ENCODE measurements around the gene CCDC12.

The CCDC12 gene

DNA sequence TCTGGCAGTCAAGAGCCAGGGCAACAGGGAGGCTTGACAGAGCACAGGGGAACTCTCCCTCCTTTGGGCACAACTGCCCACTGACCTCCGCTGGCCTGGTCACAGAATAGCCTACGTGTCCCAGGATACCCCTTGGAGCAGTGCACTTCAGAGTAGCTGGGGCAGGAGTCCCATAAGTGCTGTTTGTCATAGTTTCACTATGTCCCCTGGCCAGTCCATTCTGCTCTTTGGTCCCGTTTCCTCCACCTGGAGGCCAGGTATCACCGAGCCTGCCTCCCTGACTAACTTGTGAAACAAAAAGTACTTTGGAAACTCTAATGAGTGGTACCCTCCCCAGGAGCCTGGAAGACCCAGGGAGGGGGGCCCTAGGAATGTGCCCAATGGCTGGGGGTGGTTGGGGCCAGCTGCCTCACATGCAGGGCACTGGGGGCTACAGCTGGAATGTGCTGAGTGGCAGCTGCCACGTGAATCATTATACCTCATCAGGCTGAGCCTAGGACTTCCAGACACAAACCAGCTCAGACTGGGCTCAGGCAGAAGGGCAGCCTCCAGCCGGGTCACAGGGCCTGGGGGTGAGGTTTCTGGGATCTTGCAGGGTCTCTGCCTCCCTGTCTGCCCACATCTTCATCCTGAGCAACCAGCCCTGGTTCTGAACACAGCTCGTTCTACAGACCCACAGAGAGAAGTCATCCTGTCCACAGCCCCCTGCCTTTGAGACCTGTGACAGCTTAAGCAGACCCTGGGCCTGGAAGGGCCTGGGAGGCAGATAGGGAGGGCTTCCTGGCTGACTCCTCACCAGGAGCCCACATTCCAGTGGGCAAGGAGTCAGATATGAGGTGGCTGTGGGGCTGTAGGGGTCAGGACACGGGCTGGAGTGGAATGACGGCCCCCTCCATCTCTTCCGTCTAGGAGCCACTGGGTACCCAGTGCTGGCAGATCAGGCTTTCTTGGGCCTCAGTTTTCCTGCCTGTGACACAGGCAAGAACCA is 99.9 kb downstream of the CCDC12 start:
- DNase-seq (ENCODE audit: low read depth, low spot score), result no peak

DNA sequence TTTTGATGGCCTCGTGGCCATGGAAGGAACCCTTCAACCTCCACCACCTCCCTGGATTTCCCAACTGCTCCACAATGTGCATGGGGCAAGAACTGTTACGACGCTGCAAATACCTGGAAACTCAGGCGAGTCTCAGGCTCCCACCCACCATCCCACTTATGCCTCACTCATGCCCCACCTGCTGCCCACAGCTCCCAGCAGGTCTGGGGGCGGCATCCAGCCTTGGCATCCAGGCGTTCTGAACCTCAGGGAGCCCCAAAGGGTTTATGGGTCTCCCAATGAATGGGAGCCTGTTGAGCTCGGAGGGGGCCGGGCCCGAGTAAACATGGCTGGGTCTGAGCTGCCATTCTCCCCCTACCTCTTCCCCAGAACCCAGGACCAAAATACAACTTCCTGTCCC is 101.0 kb downstream of the CCDC12 start:
- no peak for DNase-seq (ENCODE audit: low read depth, low spot score)

- DNase-seq (ENCODE audit: low read depth, low spot score), result no peak
Measured at GRCh38 chr3:46874430-46874829, 102.1 kb downstream of the CCDC12 start.

- no peak for DNase-seq (ENCODE audit: low read depth, low spot score)
Measured at GRCh38 chr3:46873521-46873920, 103.0 kb downstream of the CCDC12 start.
